SK-N-MC (cell line): ENCODE results near the gene STAM.

Experiments
- EZH2 ChIP-seq: fragments of 200-600 bp; sonication (generic); IDR thresholded peaks from one replicate; pipeline ENCODE4 v1.6.1; 2017; ENCODE audit warnings: antibody characterized with exemption
- POLR2AphosphoS5 ChIP-seq: IDR thresholded peaks from 2 replicates; pipeline ENCODE4 v1.6.1; 2012; ENCODE audit warnings: mild to moderate bottlenecking, low read depth, low read length, borderline replicate concordance

- TF ChIP-seq EZH2, result no peak
- no peak for TF ChIP-seq POLR2AphosphoS5
Observed at GRCh38 chr10:17607060-17607459, 36.9 kb upstream of the STAM start.
